Measurements from ENCODE around the gene ATG5. TPM values are rescaled to one million over a fixed set of nuclear protein-coding genes. Genes with fewer than 3 reads are reported as not detected.

ATG5 gene
- total and polyA plus RNA-seq, 9 of the 15 experiments (the other 6 are each of a cell fraction or from before 2014, with no cell fraction given), result 29.0 to 80.0 (median 53.2) TPM

GRCh38 chr6:106147476-106147875, 178.1 kb downstream of the ATG5 start:
- no peaks in the 10 kb centered on the region for H3K79me2 ChIP-seq (ENCODE audit: control insufficient read depth, insufficient read depth, low read length)
- no peak overlapping the region for H3K27ac ChIP-seq (ENCODE audit: extremely low read depth, low read depth, low read length)
- in situ Hi-C loops (cut with MboI), result no loop called here
- H3K27me3 ChIP-seq (ENCODE audit: control insufficient read depth in 2 of 2, insufficient read depth in 2 of 2, low read length in 2 of 2), result no peaks in the 10 kb centered on the region
- H3K4me1 ChIP-seq (replicated peaks in 1 of 2; ENCODE audit: control insufficient read depth in 2 of 2, insufficient read depth in 2 of 2, low read length in 2 of 2), result peaks cover 9 to 12% of the 10 kb centered on the region in 2 experiments; a peak in 4 of 5 replicates
- H3K36me3 ChIP-seq (ENCODE audit: control insufficient read depth, insufficient read depth, low read length), result no peaks in the 10 kb centered on the region
- WGBS (ENCODE audit: insufficient coverage, low coverage, missing lambda C conversion rate), result 0% methylated on average over 2 of the region's 2 CpGs
- no peak overlapping the region for H2AFZ ChIP-seq (ENCODE audit: low read depth, low read length)
- TF ChIP-seq BCOR (IDR thresholded peaks at IDR 0.05) (no peak), KLF6 (CRISPR knock-in tag; IDR thresholded peaks at IDR 0.05; ENCODE audit: borderline replicate concordance) (no peak), MAFG (tag; conservative IDR thresholded peaks at IDR 0.05) (no peak)
- TF ChIP-seq, protein P1, sequence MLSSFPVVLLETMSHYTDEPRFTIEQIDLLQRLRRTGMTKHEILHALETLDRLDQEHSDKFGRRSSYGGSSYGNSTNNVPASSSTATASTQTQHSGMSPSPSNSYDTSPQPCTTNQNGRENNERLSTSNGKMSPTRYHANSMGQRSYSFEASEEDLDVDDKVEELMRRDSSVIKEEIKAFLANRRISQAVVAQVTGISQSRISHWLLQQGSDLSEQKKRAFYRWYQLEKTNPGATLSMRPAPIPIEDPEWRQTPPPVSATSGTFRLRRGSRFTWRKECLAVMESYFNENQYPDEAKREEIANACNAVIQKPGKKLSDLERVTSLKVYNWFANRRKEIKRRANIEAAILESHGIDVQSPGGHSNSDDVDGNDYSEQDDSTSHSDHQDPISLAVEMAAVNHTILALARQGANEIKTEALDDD (IDR thresholded peaks at IDR 0.05), result 0 out of 2 replicates have a peak, but pooled peaks have one; percentile 35
- ATAC-seq (no peak), FAIRE-seq (no peak), DNase-seq (ENCODE audit: extremely low read depth in 1 of 4, low spot score in 3 of 4) (no peak)
- no peak overlapping the region for H3K4me3 ChIP-seq
- no TSS peak for BruUV-seq (replicated peaks)
- H4K20me1 ChIP-seq (replicated peaks; ENCODE audit: control insufficient read depth, insufficient read depth, low read length), result 0 out of 2 replicates have a peak, but pooled peaks cover 3% of the 10 kb centered on the region
- H3K9me3 ChIP-seq (replicated peaks; ENCODE audit: control insufficient read depth, insufficient read depth, low read depth, low read length), result no peaks in the 10 kb centered on the region
- intact Hi-C loops (cut with micrococcal nuclease), result no loop called here
- H3K9me1 ChIP-seq (ENCODE audit: control insufficient read depth, insufficient read depth, low read length), result no peaks in the 10 kb centered on the region
- H3K9ac ChIP-seq (ENCODE audit: insufficient read depth in 1 of 2, low read depth in 2 of 2, low read length in 2 of 2), result no peak overlapping the region
- POLR2A ChIA-PET, result interaction anchor here (1.2 to 1.6 kb wide), 2 partner anchors 9 to 11 kb away, joined by 3 read pairs; no protein-coding TSS in a partner anchor
- CTCF ChIA-PET (ENCODE audit: low intra/inter-chr PET ratio), result no interaction called here
- peak overlapping the region; percentile 36; the same call in 1 of the 2 replicates for H3K4me2 ChIP-seq (ENCODE audit: insufficient read depth, low read length)

DNA sequence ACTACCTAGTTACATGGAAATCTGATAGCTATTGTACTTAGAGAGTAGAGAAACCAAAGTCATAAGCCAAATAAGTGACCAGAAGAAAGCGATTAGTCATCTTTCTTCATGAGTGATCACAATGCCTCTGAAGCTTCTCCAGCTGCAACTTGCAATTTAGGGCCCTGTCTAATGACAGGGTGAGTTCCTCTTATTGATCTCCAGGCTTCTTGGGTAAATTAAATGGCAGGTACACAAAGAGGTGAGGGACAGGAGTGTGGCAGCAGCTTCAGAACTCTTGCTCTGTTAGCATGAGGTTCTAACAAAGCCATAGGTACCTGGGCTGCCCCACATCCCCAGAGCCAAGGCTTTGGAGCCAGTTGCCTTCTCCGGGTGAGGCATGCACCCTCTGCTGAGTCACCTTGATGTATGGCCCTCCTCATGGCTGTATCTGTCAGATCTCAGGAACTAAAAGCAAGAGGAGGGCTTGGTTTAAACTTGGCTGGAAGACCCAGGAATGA, 178.7 kb downstream of the ATG5 start:
- peaks cover 9 to 18% of the 10 kb centered on the region in 2 experiments; a peak in 4 of 5 replicates for H3K4me1 ChIP-seq (replicated peaks in 1 of 2; ENCODE audit: control insufficient read depth in 2 of 2, insufficient read depth in 2 of 2, low read length in 2 of 2)
- no peaks in the 10 kb centered on the region for H3K27me3 ChIP-seq (ENCODE audit: control insufficient read depth in 2 of 2, insufficient read depth in 2 of 2, low read length in 2 of 2)
- H3K27ac ChIP-seq (ENCODE audit: extremely low read depth, low read depth, low read length), result peak overlapping the region; percentile 24; the same call in 1 of the 3 replicates
- ChIA-PET CTCF (ENCODE audit: low intra/inter-chr PET ratio) (no interaction called here), POLR2A (interaction anchor here (0.7 to 1.6 kb wide), 3 partner anchors 8 to 11 kb away, joined by 3 read pairs; no protein-coding TSS in a partner anchor)
- no TSS peak for BruUV-seq (replicated peaks)
- H3K4me3 ChIP-seq, result no peak overlapping the region
- H3K9ac ChIP-seq (ENCODE audit: insufficient read depth in 1 of 2, low read depth in 2 of 2, low read length in 2 of 2), result no peak overlapping the region
- DNase-seq (ENCODE audit: extremely low read depth in 1 of 4, low spot score in 3 of 4) (peak; percentile 33 to 41 (median 38)), FAIRE-seq (no peak), ATAC-seq (peak; percentile 66)
- intact Hi-C loops (cut with micrococcal nuclease), result no loop called here
- in situ Hi-C loops (cut with MboI), result no loop called here
- 0% methylated on average over 2 of the region's 2 CpGs for WGBS (ENCODE audit: insufficient coverage, low coverage, missing lambda C conversion rate)
- H3K9me1 ChIP-seq (ENCODE audit: control insufficient read depth, insufficient read depth, low read length), result no peaks in the 10 kb centered on the region
- H2AFZ ChIP-seq (ENCODE audit: low read depth, low read length), result peak overlapping the region; percentile 45
- H4K20me1 ChIP-seq (replicated peaks; ENCODE audit: control insufficient read depth, insufficient read depth, low read length), result 0 out of 2 replicates have a peak, but pooled peaks cover 3% of the 10 kb centered on the region
- H3K79me2 ChIP-seq (ENCODE audit: control insufficient read depth, insufficient read depth, low read length), result no peaks in the 10 kb centered on the region
- no peaks in the 10 kb centered on the region for H3K9me3 ChIP-seq (replicated peaks; ENCODE audit: control insufficient read depth, insufficient read depth, low read depth, low read length)
- peak overlapping the region; percentile 36; the same call in 1 of the 2 replicates for H3K4me2 ChIP-seq (ENCODE audit: insufficient read depth, low read length)
- H3K36me3 ChIP-seq (ENCODE audit: control insufficient read depth, insufficient read depth, low read length), result no peaks in the 10 kb centered on the region
- TF ChIP-seq, protein P2, sequence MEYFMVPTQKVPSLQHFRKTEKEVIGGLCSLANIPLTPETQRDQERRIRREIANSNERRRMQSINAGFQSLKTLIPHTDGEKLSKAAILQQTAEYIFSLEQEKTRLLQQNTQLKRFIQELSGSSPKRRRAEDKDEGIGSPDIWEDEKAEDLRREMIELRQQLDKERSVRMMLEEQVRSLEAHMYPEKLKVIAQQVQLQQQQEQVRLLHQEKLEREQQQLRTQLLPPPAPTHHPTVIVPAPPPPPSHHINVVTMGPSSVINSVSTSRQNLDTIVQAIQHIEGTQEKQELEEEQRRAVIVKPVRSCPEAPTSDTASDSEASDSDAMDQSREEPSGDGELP (CRISPR knock-in tag; IDR thresholded peaks at IDR 0.05; ENCODE audit: borderline replicate concordance), result no peak
- no peak for TF ChIP-seq ATF1 (CRISPR knock-in tag; IDR thresholded peaks at IDR 0.05)
- TF ChIP-seq ATF1 (tag; IDR thresholded peaks at IDR 0.05), result no peak
- no peak for TF ChIP-seq SRSF1 (IDR thresholded peaks at IDR 0.05; ENCODE audit: low read depth, low read length)
- no peak for TF ChIP-seq ZNF445 (CRISPR knock-in tag; IDR thresholded peaks at IDR 0.05; ENCODE audit: low read depth)
- TF ChIP-seq, protein P1 (IDR thresholded peaks at IDR 0.05), result peak; percentile 81
- TF ChIP-seq EHMT2 (IDR thresholded peaks at IDR 0.05), result no peak
- no peak for TF ChIP-seq E2F3 (CRISPR knock-in tag; IDR thresholded peaks at IDR 0.05)
- TF ChIP-seq SMARCA4 (IDR thresholded peaks at IDR 0.05), result peak; percentile 42; the same call in 1 of the 2 replicates
- no peak for TF ChIP-seq ZFX (CRISPR knock-in tag; IDR thresholded peaks at IDR 0.05)
- no peak for TF ChIP-seq POLR3G (IDR thresholded peaks at IDR 0.05; ENCODE audit: extremely low read depth, insufficient read length, insufficient replicate concordance)

Measured in K562 (cell line).